Pancreas (tissue), 10 donors: ENCODE measurements around the gene CNIH2. TPM values are rescaled to one million over a fixed set of nuclear protein-coding genes. Genes with fewer than 3 reads are reported as not detected.

ENCODE experiments used
- ATAC-seq, 4 donors: fragments of 200-7000 bp; cut with Tn5 transposase; one replicate each; pipeline versions ENCODE4 v1.8.0 to v1.9.1; 2020; ENCODE audit warnings: mild to moderate bottlenecking in 4 of 4, moderate library complexity in 4 of 4
- DNase-seq, 6 donors: peaks; one replicate each; pipeline ENCODE4 v3.0.0-alpha.2; 2020
- FAIRE-seq: peaks from 2 replicates; lab custom pipeline; 2012; peaks lifted over from hg19 to GRCh38; lab: Jason Lieb, UNC
- H3K27ac ChIP-seq, 4 donors: fragments of 200-600 bp; sonication (generic); 1 replicate in 3 of 4; 2 replicates in 1 of 4; pipeline versions ENCODE4 v1.5.0 to v1.8.0; 2020
- H3K27me3 ChIP-seq, 4 donors: fragments of 200-600 bp; one replicate each; pipeline ENCODE4 v1.8.0; 2021
- H3K36me3 ChIP-seq, 3 donors: fragments of 200-600 bp; sonication (generic) in 1 of 3; one replicate each; pipeline versions ENCODE4 v1.5.0 to v1.8.0; 2020 to 2021
- H3K4me1 ChIP-seq, 3 donors: fragments of 200-600 bp; one replicate each; pipeline ENCODE4 v1.8.0; 2021
- H3K4me3 ChIP-seq, 4 donors: fragments of 200-600 bp; sonication (generic) in 2 of 4; one replicate each; pipeline versions ENCODE4 v1.5.0 to v1.8.0; 2020 to 2021
- H3K9me3 ChIP-seq, 4 donors: fragments of 200-600 bp; one replicate each; pipeline ENCODE4 v1.8.0; 2021
- CTCF ChIP-seq, 4 donors: fragments of 200-600 bp; sonication (generic) in 3 of 4; IDR thresholded peaks; one replicate each; pipeline versions ENCODE4 v1.5.0 to v1.8.0; 2021; ENCODE audit warnings: antibody characterized with exemption in 4 of 4
- WGBS, 2 donors: extraction: QIAGEN DNeasy Blood & Tissue Kit; methylation state at CpG; one replicate each; pipeline ENCODE4 v1.1.7; 2013; 5-methylcytosine and 5-hydroxymethylcytosine counted together
- intact Hi-C, 3 donors: fragments of 100-400 bp; cut with DNase I; formaldehyde crosslinking; loops; one replicate each; pipeline versions ENCODE4 v1.11.1 to v1.14.2; 2022
- polyA plus RNA-seq, 2 donors: library from polyadenylated mRNA; stranded (reverse); fragments of 200-250 nt; gene quantifications; one replicate each; pipeline ENCODE4 v1.2.3, GENCODE V29; 2013
- total RNA-seq, 6 donors: library from RNA; stranded (reverse); fragmentation: NEBNext Ultra II Directional in 4 of 6; extraction: Animal tissue kit (Norgen Biotek cat#: 25700) in 4 of 6; gene quantifications; one replicate each; pipeline versions ENCODE4 v1.2.1 to v1.2.4, GENCODE V29; 2021 to 2023
- donor health status: healthy with polysubstance abuse.
- donor health status: DM: no; HTN: no; CAD: no; lungs with moderate emphysema.
- donor health status: DM: no; HTN: no; CAD: no.
- donor health status: control.
- donor health status: control.
- donor health status: Bipolar disorder and iron deficiency.
- donor health status: DM: yes; HTN: yes; CAD: no.
- donor health status: DM: no; HTN: no; CAD: no.
- donor health status: DM: no; HTN: no; CAD: no.
- donor health status: DM: yes; HTN: yes; CAD: no.

Gene CNIH2
- total and polyA plus RNA-seq, 8 donors = 0.83 to 34.3 (median 3.8) TPM

GRCh38 chr11:66288671-66289547, 10.9 kb downstream of the CNIH2 start, which contains the start of gene YIF1A:
Gene YIF1A (minus strand): TSS chr11:66289143. CDS start chr11:66288985, 158 bp downstream.
- peak; percentile 97 to 100 (median 99) for DNase-seq
- FAIRE-seq = peak; percentile 97
- intact Hi-C loops = loop anchor here in 1 of 3 donors (10.0 kb wide), 1 partner anchor 64 kb away; no protein-coding TSS in a partner anchor
- ATAC-seq = peak; percentile 89 to 95 (median 92)
- no peaks in the 10 kb centered on the region for H3K36me3 ChIP-seq
- 0 to 1% methylated on average over 64 to 87 of the region's 87 CpGs for WGBS, 2 donors
- peaks cover 0 to 17% (median 15%) of the 10 kb centered on the region in 3 donors for H3K4me1 ChIP-seq
- H3K27me3 ChIP-seq = no peaks in the 10 kb centered on the region
- no peaks in the 10 kb centered on the region for H3K9me3 ChIP-seq
- H3K4me3 ChIP-seq = peak within 1 kb of the TSS; percentile 70 to 94 (median 80)
- TF ChIP-seq CTCF (IDR thresholded peaks at IDR 0.05) = no peak
- H3K27ac ChIP-seq = peak within 1 kb of the TSS; percentile 92 to 99 (median 94)

- H3K27ac ChIP-seq = peak overlapping the region; percentile 92 to 99 (median 94)
- DNase-seq (peak in 3 of 6 donors; percentile 74 to 85 (median 74)), ATAC-seq (peak; percentile 44 to 74 (median 64)), FAIRE-seq (no peak)
- peak overlapping the region; percentile 49 to 94 (median 80) for H3K4me3 ChIP-seq
- intact Hi-C loops = loop anchor here in 1 of 3 donors (10.0 kb wide), 1 partner anchor 65 kb away; no protein-coding TSS in a partner anchor
- H3K27me3 ChIP-seq = no peaks in the 10 kb centered on the region
- 8% methylated on average over 35 to 36 of the region's 36 CpGs for WGBS, 2 donors
- peaks cover 0 to 17% (median 15%) of the 10 kb centered on the region in 3 donors for H3K4me1 ChIP-seq
- no peak for TF ChIP-seq CTCF (IDR thresholded peaks at IDR 0.05)
- no peaks in the 10 kb centered on the region for H3K9me3 ChIP-seq
- H3K36me3 ChIP-seq = no peaks in the 10 kb centered on the region
These were observed 11.8 kb downstream of the CNIH2 start for GRCh38 chr11:66289548-66290329.

GRCh38 chr11:66290330-66290621, 12.3 kb downstream of the CNIH2 start:
- Histone ChIP-seq H3K36me3 (no peaks in the 10 kb centered on the region), H3K4me1 (peaks cover 0 to 17% (median 15%) of the 10 kb centered on the region in 3 donors), H3K27me3 (no peaks in the 10 kb centered on the region), H3K27ac (peak overlapping the region in 2 of 4 donors; percentile 93 to 99), H3K4me3 (no peak overlapping the region), H3K9me3 (no peaks in the 10 kb centered on the region)
- no peak for TF ChIP-seq CTCF (IDR thresholded peaks at IDR 0.05)
- WGBS, 2 donors = 60 to 64% methylated on average over 2 of the region's 2 CpGs
- no peak for ATAC-seq
- intact Hi-C loops = no loop called here
- DNase-seq = no peak
- FAIRE-seq = no peak

- Histone ChIP-seq H3K27me3 (no peaks in the 10 kb centered on the region), H3K27ac (no peak overlapping the region), H3K36me3 (no peaks in the 10 kb centered on the region), H3K9me3 (no peaks in the 10 kb centered on the region), H3K4me3 (peak overlapping the region in 2 of 4 donors; percentile 57 to 64), H3K4me1 (peaks cover 0 to 17% (median 15%) of the 10 kb centered on the region in 3 donors)
- no peak for FAIRE-seq
- no peak for TF ChIP-seq CTCF (IDR thresholded peaks at IDR 0.05)
- peak in 1 of 6 donors; percentile 68 for DNase-seq
- WGBS, 2 donors = 16 to 17% methylated on average over 10 to 16 of the region's 16 CpGs
- ATAC-seq = no peak
- intact Hi-C loops = no loop called here
These were observed 13.3 kb downstream of the CNIH2 start for GRCh38 chr11:66291303-66291705.
